Dendritic cell treated with granulocyte-macrophage colony-stimulating factor and Interleukin-4, amounts not matched to agents 40 ng/mL and 50 ng/mL, for 4 days (primary cell): ENCODE results near the gene REEP5.

Experiments
- H3K27ac Mint-ChIP-seq: one replicate; pipeline ENCODE4 v1.8.0; 2022; ENCODE audit warnings: mild to moderate bottlenecking, mixed read lengths
- H3K27me3 Mint-ChIP-seq: one replicate; pipeline ENCODE4 v1.8.0; 2022; ENCODE audit warnings: mild to moderate bottlenecking, mixed read lengths
- H3K36me3 Mint-ChIP-seq: one replicate; pipeline ENCODE4 v1.8.0; 2022; ENCODE audit warnings: low read depth, mixed read lengths
- H3K4me1 Mint-ChIP-seq: one replicate; pipeline ENCODE4 v1.8.0; 2022; ENCODE audit warnings: low read depth, mixed read lengths
- H3K4me3 Mint-ChIP-seq: one replicate; pipeline ENCODE4 v1.8.0; 2022; ENCODE audit warnings: mild to moderate bottlenecking, moderate library complexity, mixed read lengths
- H3K9me3 Mint-ChIP-seq: one replicate; pipeline ENCODE4 v1.8.0; 2022; ENCODE audit warnings: mixed read lengths
- intact Hi-C: fragments of 100-400 bp; cut with micrococcal nuclease; formaldehyde crosslinking; loops from one replicate; pipeline ENCODE4 v1.15.0; 2022

REEP5 gene

DNA sequence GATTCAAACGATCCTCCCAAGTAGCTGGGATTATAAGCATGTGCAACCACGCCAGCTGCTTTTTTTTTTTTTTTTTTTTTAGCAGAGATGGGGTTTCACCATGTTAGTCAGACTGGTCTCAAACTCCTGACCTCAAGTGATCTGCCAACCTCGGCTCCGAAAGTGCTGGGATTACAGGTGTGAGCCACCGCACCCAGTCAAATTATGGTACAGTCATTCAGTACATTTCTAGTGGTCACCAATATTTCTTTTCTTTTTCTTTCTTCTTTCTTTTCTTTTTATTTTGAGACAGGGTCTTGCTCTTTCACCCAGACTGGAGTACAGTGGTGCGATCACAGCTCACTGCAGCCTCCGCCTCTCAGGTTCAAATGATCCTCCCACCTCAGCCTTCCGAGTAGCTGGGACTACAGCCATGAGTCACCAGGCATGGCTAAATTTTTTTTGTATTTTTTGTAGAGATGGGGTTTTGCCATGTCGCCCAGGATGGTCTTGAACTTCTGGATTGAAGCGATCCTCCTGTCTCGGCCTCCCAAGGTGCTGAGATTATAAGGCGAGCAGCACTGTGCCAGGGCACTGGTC, 29.2 kb upstream of the REEP5 start:
- Mint-ChIP-seq H3K4me1 (peaks cover 5% of the 10 kb centered on the region), H3K9me3 (no peaks in the 10 kb centered on the region), H3K36me3 (no peaks in the 10 kb centered on the region), H3K27ac (no peak overlapping the region), H3K4me3 (no peak overlapping the region), H3K27me3 (peaks cover 14% of the 10 kb centered on the region)
- intact Hi-C loops: no loop called here

DNA sequence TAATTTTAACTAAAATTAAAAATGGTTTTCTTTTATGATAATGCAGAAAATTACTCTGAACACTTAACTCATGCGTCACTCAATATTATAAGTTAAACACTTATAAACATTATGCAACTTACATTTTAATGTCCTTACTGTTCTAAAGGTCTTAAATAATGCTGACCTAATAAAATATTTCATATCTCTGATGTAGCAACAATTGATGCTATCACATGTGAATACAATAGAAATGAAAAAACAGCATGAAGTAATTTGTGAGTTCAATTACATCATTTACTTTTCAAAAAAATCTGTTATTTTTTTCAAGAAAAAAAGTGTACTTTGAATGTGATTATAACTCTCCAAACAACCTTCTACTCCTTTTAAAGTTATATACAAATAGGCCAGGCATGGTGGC, 26.4 kb upstream of the REEP5 start:
- no peaks in the 10 kb centered on the region for H3K9me3 Mint-ChIP-seq
- H3K4me1 Mint-ChIP-seq: peaks cover 10% of the 10 kb centered on the region
- peaks cover 34% of the 10 kb centered on the region for H3K27me3 Mint-ChIP-seq
- no peak overlapping the region for H3K27ac Mint-ChIP-seq
- no peak overlapping the region for H3K4me3 Mint-ChIP-seq
- no peaks in the 10 kb centered on the region for H3K36me3 Mint-ChIP-seq
- intact Hi-C loops: no loop called here

DNA sequence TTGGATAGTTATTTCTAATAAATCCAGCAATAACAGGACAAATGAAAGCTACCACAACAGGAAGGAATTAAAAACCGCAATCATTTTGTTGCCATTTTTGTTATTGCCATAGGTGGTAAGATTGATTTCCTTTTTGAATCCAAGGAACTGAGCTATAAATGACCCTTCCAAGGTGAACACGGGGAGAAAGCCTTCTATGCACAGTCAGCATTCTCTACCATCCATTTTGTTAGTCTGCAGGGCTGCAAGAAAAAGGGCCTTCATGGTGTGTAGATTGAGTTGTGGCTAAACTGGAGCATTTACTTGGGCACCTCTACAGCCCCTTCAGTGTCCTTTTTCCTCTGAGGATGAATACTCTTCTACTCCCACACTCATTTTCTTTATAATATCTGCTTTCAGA, 18.6 kb upstream of the REEP5 start:
- Mint-ChIP-seq H3K4me1 (peaks cover 13% of the 10 kb centered on the region), H3K4me3 (no peak overlapping the region), H3K36me3 (no peaks in the 10 kb centered on the region), H3K27ac (peak overlapping the region; percentile 18), H3K27me3 (peaks cover 24% of the 10 kb centered on the region), H3K9me3 (no peaks in the 10 kb centered on the region)
- intact Hi-C loops: no loop called here

DNA sequence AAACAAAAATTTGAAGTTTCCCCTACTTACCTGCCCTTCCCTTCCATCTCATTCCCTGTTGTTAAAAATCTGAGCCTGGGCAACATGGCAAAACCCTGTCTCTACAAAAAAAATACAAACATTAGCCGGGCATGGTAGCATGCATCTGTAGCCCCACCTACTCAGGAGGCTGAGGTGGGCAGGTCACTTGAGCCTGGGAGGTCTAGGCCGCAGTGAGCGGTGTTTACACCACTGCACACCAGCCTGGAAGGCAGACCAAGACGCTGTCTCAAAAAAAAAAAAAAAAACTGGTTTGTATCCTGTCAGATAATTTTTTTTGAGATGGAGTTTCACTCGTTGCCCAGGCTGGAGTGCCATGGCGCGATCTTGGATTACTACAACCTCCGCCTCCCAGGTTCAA, 16.3 kb upstream of the REEP5 start:
- H3K4me1 Mint-ChIP-seq: peaks cover 24% of the 10 kb centered on the region
- no peak overlapping the region for H3K27ac Mint-ChIP-seq
- H3K9me3 Mint-ChIP-seq: peaks cover 9% of the 10 kb centered on the region
- intact Hi-C loops: no loop called here
- peaks cover 5% of the 10 kb centered on the region for H3K36me3 Mint-ChIP-seq
- no peak overlapping the region for H3K4me3 Mint-ChIP-seq
- peaks cover 7% of the 10 kb centered on the region for H3K27me3 Mint-ChIP-seq

DNA sequence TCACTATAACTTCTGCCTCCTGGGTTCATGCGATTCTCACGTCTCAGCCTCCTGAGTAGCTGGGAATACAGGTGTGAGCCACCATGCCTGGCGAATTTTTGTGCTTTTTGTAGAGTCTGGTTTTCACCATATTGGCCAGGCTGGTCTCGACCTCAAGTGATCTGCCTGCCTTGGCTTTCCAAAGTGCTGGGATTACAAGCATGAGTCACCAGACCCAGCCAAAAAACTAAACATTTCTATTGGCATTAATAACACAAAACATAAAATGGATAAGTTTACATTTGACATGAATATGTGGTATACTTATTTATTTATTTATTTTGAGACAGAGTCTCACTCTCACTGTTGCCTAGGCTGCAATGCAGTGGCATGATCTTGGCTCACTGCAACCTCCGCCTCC, 13.6 kb upstream of the REEP5 start:
- intact Hi-C loops: no loop called here
- H3K9me3 Mint-ChIP-seq: peaks cover 9% of the 10 kb centered on the region
- peaks cover 23% of the 10 kb centered on the region for H3K4me1 Mint-ChIP-seq
- H3K27ac Mint-ChIP-seq: no peak overlapping the region
- H3K27me3 Mint-ChIP-seq: no peaks in the 10 kb centered on the region
- H3K4me3 Mint-ChIP-seq: no peak overlapping the region
- H3K36me3 Mint-ChIP-seq: peaks cover 5% of the 10 kb centered on the region

DNA sequence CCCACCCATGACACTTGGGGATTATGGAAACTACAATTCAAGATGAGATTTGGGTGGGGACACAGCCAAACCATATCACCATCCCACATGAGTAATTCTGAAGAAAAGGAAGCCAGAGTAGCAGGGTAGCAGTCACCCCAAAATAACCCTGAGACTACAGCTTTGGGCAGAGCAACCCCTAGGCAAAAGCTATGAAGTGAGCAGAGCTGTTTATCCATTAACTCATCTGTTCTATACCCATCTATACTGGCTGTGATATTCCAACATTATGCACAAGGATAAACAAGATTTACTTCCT, 12.3 kb upstream of the REEP5 start:
- intact Hi-C loops: no loop called here
- peaks cover 35% of the 10 kb centered on the region for H3K4me1 Mint-ChIP-seq
- peaks cover 5% of the 10 kb centered on the region for H3K36me3 Mint-ChIP-seq

DNA sequence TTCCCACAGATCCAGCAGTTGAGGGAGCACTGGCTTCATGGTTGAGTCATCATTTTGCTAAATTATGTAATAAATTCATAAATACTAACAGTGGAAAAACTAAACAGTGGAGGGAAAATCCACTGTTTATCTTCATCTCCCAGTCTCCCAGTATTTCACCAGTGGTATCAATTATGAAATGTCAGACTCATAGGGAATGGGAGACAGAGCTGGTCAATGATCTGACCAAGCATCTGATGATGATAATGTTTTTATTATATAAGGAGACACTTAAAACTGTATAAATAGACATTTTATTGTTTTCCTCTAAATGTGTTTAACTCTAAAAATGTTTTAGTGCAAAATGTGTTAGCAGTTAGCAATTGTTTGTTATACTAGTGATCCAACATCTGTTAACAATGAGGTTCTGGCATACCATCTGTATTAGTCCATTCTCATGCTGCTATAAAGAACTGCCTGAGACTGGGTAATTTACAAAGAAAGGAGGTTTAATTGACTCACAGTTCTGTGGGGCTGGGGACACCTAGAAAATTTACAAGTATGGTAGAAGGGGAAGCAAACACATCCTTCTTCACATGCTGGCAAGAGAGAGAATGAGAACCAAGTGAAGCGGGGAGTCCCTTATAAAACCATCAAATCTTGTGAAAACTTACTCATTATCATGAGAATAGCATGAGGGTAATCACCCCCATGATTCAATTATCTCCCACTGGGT, 11.8 kb upstream of the REEP5 start:
- Mint-ChIP-seq H3K9me3 (peaks cover 9% of the 10 kb centered on the region), H3K27ac (peak overlapping the region; percentile 51), H3K4me1 (peaks cover 40% of the 10 kb centered on the region), H3K27me3 (no peaks in the 10 kb centered on the region), H3K4me3 (no peak overlapping the region), H3K36me3 (peaks cover 5% of the 10 kb centered on the region)
- intact Hi-C loops: no loop called here

More for the DNA sequence above, 12.3 kb upstream of the REEP5 start:
- Mint-ChIP-seq H3K9me3 (peaks cover 9% of the 10 kb centered on the region), H3K4me3 (no peak overlapping the region), H3K27me3 (no peaks in the 10 kb centered on the region), H3K27ac (peak overlapping the region; percentile 51)

DNA sequence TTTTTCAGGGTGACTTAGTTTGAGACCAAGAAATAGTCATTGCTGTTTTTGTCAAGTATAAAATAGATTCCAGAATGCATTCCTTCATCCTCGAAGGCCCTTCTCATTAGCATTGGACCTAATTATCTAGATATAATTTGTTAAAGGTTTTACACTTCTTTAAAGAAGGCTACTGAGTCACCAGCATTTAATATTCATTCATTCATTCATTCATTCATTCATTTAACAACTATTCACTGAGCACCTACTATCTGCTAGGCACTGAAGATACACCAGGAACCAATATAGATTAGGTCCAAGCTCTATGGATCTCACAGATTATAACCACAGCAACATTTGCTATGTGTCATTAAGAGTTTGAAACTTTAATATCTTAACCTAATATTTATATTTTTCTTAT, 11.1 kb upstream of the REEP5 start:
- H3K27me3 Mint-ChIP-seq: no peaks in the 10 kb centered on the region
- H3K9me3 Mint-ChIP-seq: peaks cover 9% of the 10 kb centered on the region
- H3K4me3 Mint-ChIP-seq: no peak overlapping the region
- H3K27ac Mint-ChIP-seq: no peak overlapping the region
- H3K4me1 Mint-ChIP-seq: peaks cover 47% of the 10 kb centered on the region
- H3K36me3 Mint-ChIP-seq: peaks cover 5% of the 10 kb centered on the region
- intact Hi-C loops: no loop called here

DNA sequence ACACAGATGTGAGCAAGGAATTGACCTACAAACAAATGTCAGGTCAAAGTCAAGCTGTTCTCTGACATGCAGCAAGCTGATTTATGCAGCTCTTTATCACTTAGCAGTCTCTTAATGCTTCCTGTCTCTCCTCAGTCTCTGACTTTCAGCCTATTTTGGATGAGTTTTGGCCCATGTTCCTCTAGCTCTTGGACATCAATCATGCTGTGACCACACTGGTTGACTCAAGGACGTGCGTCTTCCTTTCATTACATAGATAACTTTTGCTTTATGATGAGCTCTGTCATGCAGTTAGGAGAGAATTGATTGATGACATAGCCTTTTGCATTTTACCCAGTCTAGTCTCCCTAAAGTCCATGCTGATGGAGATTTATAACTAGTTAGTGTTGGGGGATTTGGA, 9.4 kb upstream of the REEP5 start:
- Mint-ChIP-seq H3K27me3 (no peaks in the 10 kb centered on the region), H3K36me3 (peaks cover 5% of the 10 kb centered on the region), H3K9me3 (peaks cover 9% of the 10 kb centered on the region), H3K4me1 (peaks cover 60% of the 10 kb centered on the region), H3K27ac (peak overlapping the region; percentile 77), H3K4me3 (no peak overlapping the region)
- intact Hi-C loops: no loop called here

DNA sequence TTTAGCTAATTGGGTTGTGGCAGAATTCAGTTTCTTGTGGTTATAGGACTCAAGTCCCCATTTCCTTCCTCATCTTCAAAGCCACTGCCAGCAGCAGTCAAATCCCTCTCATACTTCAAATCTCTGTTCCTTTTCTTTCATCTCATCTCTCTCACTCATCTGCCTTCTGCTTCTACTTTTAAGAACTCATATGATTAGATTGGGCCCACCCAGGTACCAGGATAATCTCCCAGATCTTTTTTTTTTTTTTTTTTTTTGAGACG, 8.0 kb upstream of the REEP5 start:
- Mint-ChIP-seq H3K4me1 (peaks cover 62% of the 10 kb centered on the region), H3K27ac (peak overlapping the region; percentile 77)

DNA sequence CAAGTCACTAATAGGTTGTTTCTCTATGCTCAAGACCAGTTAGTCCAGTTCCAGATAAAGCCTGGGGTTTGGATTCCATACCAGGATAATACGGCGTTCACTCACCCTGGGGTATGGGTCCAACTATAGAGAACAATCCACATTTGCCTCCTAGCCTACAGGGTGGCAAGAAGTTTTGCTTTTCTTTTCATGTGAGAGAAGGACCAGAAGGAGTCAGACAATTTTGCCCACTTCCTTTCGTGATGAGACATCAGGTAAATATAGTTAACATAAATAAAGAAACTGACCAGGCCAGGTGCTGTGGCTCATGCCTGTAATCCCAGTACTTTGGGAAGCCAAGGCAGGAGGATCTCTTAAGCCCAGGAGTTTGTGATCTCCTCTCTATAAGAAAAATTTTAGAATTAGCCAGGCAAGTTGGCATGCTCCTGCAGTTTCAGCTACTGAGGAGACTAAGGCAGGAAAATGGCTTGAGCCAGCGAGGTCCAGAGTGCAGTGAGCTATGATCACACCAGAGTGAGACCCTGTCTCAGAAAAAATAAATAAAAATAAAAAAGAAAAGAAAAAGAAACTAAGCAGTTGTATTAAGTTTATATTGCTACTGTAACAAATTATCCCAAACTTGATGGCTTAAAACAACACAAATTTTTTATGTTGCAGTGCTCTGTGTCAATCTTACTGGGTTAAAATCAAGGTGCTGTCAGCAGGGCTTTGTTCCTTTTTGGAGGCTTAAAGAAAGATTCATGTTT, 7.5 kb upstream of the REEP5 start:
- intact Hi-C loops: no loop called here
- H3K36me3 Mint-ChIP-seq: peaks cover 5% of the 10 kb centered on the region
- H3K4me3 Mint-ChIP-seq: no peak overlapping the region
- H3K27ac Mint-ChIP-seq: peak overlapping the region; percentile 77
- peaks cover 64% of the 10 kb centered on the region for H3K4me1 Mint-ChIP-seq
- no peaks in the 10 kb centered on the region for H3K27me3 Mint-ChIP-seq
- H3K9me3 Mint-ChIP-seq: peaks cover 9% of the 10 kb centered on the region

More for the DNA sequence above, 8.0 kb upstream of the REEP5 start:
- Mint-ChIP-seq H3K36me3 (peaks cover 5% of the 10 kb centered on the region), H3K27me3 (no peaks in the 10 kb centered on the region), H3K9me3 (peaks cover 9% of the 10 kb centered on the region), H3K4me3 (no peak overlapping the region)
- intact Hi-C loops: no loop called here

DNA sequence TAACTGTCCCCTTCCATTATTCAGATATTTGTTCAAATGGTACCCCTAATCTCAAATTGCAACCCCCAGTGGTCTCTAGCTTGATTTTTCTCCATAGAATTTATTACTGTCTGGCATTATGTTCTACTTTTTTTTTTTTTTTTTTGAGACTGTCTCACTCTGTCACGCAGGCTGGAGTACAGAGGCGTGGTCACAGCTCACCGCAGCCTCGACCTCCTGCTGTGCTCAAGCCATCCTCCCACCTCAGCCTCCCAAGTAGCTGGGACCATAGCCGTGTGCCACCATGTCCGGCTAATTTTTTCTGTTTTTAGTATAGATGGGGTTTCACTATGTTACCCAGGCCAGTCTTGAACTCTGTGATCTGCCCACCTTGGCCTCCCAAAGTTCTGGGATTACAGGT, 2.0 kb upstream of the REEP5 start:
- peaks cover 27% of the 10 kb centered on the region for H3K36me3 Mint-ChIP-seq
- peak overlapping the region; percentile 100 for H3K4me3 Mint-ChIP-seq
- no peaks in the 10 kb centered on the region for H3K27me3 Mint-ChIP-seq
- H3K9me3 Mint-ChIP-seq: no peaks in the 10 kb centered on the region
- intact Hi-C loops: loop anchor here (2.0 to 5.0 kb wide), 3 partner anchors 53 to 588 kb away; partner anchors contain the start of genes DCP2, SRP19 and YTHDC2
- peaks cover 63% of the 10 kb centered on the region for H3K4me1 Mint-ChIP-seq
- peak overlapping the region; percentile 100 for H3K27ac Mint-ChIP-seq

DNA sequence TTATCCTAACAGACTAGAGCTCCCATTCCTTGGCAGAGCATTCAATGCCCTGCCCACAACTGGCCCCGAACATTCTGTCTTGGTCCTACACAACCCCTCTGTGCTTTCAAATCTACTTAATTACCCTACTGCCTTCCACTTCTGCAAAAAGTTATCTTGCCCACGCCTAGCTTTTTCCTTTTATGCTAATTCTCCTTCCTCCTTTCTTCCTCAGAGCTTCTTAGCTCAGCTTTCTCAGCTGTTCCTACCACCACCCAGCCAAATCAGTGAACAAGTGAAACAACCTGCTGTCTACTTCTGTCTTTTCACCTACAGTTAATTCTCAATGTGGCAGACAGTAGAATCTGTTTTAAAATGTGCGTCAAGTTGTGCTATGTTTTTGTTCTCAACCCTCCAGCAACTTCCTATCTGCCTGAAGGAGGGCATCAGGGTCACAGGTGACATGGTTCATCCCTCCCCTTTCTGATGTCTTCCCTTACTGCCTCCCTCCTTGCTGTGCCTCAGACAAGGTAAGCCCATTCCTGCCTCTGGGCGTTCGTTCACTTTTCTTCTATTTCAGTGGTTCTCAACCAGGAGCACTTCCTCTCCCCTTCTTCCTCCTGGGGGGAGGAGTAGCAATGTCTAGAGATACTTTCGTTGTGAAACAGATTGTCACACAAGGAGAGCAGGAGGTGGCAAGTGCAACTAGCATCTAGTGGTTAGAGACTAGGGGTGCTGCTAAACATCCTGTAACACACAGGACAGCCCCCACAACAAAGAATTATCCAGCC, 1.3 kb upstream of the REEP5 start:
- Mint-ChIP-seq H3K9me3 (no peaks in the 10 kb centered on the region), H3K4me3 (peak overlapping the region; percentile 100), H3K27ac (peak overlapping the region; percentile 100), H3K27me3 (no peaks in the 10 kb centered on the region), H3K4me1 (peaks cover 63% of the 10 kb centered on the region), H3K36me3 (peaks cover 34% of the 10 kb centered on the region)
- intact Hi-C loops: loop anchor here (2.0 to 5.0 kb wide), 3 partner anchors 54 to 589 kb away; partner anchors contain the start of genes DCP2, SRP19 and YTHDC2
